Activated T-cell treated with anti-CD3 and anti-CD28 coated beads, Interleukin-2, amount 50 U/mL, for 4 hours (primary cell): ENCODE measurements around the gene FBXO7. TPM values are rescaled to one million over a fixed set of nuclear protein-coding genes. Genes with fewer than 3 reads are reported as not detected.

Source experiments
- ATAC-seq, 2 donors: fragments of 200-7000 bp; cut with Tn5 transposase; one replicate each; pipeline ENCODE4 v1.10.0; 2021
- DNase-seq: peaks from one replicate; pipeline ENCODE4 v3.0.0-alpha.2; 2020
- H3K27me3 Mint-ChIP-seq: one replicate; pipeline ENCODE4 v1.8.0; 2021; ENCODE audit warnings: low read depth, mixed read lengths
- H3K36me3 Mint-ChIP-seq: one replicate; pipeline ENCODE4 v1.8.0; 2022; ENCODE audit warnings: mixed read lengths; ENCODE audit not compliant: insufficient read depth
- H3K4me1 Mint-ChIP-seq: one replicate; pipeline ENCODE4 v1.8.0; 2021; ENCODE audit warnings: low read depth, mixed read lengths
- H3K4me3 Mint-ChIP-seq: one replicate; pipeline ENCODE4 v1.8.0; 2021; ENCODE audit warnings: mild to moderate bottlenecking, moderate library complexity, mixed read lengths
- H3K9me3 Mint-ChIP-seq: one replicate; pipeline ENCODE4 v1.8.0; 2021; ENCODE audit warnings: mixed read lengths
- total RNA-seq, 3 donors: library from RNA; stranded (reverse); gene quantifications; one replicate each; pipeline ENCODE4 v1.2.1, GENCODE V29; 2021

The FBXO7 gene
- total RNA-seq, 3 donors from 2014 or later = 69.4 to 78.2 (median 77.4) TPM

- Mint-ChIP-seq H3K4me1 (no peaks in the 10 kb centered on the region), H3K36me3 (no peaks in the 10 kb centered on the region), H3K4me3 (no peak overlapping the region), H3K9me3 (no peaks in the 10 kb centered on the region), H3K27me3 (peaks cover 2% of the 10 kb centered on the region)
- DNase-seq (no peak), ATAC-seq (no peak)
These were observed 71.2 kb downstream of the FBXO7 start for GRCh38 chr22:32545801-32546200.

- DNase-seq = no peak
- Mint-ChIP-seq H3K27me3 (peaks cover 2% of the 10 kb centered on the region), H3K4me1 (no peaks in the 10 kb centered on the region), H3K36me3 (no peaks in the 10 kb centered on the region), H3K9me3 (no peaks in the 10 kb centered on the region), H3K4me3 (no peak overlapping the region)
- ATAC-seq = no peak
These were observed 71.9 kb downstream of the FBXO7 start for GRCh38 chr22:32546496-32546895.

DNA sequence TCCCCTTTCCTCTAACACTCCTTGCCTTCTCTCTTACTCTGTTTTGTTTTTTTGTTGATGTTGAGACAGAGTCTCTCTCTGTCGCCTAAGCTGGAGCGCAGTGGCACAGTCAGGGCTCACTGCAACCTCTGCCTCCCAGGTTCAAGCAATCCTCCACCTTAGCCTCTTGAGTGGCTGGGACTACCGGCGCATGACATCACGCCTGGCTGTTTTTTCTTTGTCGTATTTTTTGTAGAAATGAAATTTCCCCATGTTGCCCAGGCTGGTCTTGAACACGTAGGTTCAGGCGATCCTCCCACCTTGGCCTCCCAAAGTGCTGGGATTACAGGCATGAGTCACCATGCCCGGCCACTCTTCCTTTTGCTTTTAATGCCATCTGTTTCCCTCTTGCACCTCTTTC lies 72.3 kb downstream of the FBXO7 start:
- peaks cover 2% of the 10 kb centered on the region for H3K27me3 Mint-ChIP-seq
- no peaks in the 10 kb centered on the region for H3K4me1 Mint-ChIP-seq
- no peak for DNase-seq
- H3K4me3 Mint-ChIP-seq = no peak overlapping the region
- no peaks in the 10 kb centered on the region for H3K36me3 Mint-ChIP-seq
- no peaks in the 10 kb centered on the region for H3K9me3 Mint-ChIP-seq
- no peak for ATAC-seq

DNA sequence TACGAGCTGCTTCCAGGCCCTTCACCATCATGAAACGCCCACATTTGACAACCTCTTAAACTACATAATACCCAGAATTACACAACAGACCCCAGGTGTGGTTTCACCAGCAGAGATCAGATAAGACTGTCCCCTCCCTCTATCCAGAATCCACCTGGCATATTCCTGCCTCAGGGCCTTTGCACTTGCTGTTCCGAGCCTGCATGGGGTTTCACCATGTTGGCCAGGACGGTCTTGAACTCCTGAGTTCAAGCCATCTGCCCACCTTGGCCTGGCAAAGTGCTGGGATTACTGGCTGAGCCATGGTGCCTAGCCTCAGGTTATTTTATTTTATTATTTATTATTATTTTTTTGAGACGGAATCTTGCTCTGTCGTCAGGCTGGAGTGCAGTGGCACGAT lies 73.4 kb downstream of the FBXO7 start:
- peaks cover 2% of the 10 kb centered on the region for H3K27me3 Mint-ChIP-seq

More for the DNA sequence above, 73.4 kb downstream of the FBXO7 start:
- DNase-seq = no peak
- Mint-ChIP-seq H3K4me1 (no peaks in the 10 kb centered on the region), H3K9me3 (no peaks in the 10 kb centered on the region), H3K4me3 (no peak overlapping the region), H3K36me3 (no peaks in the 10 kb centered on the region)
- no peak for ATAC-seq

Other genes with a start within 250 kb of the FBXO7 start
- gene SLC5A4, start 219.5 kb upstream of the FBXO7 start, total RNA-seq = not detected
- gene RFPL3, start 116.9 kb upstream of the FBXO7 start, total RNA-seq = not detected
- 100 to 1,000 TPM; 120 to 131 (median 124) TPM for gene RTCB, start 62.6 kb upstream of the FBXO7 start, total RNA-seq
- not detected for gene BPIFC, start 10.4 kb upstream of the FBXO7 start, total RNA-seq